Coronary artery (tissue), 2 donors: ENCODE results near the gene BRIP1.

ENCODE experiments used
- DNase-seq: peaks from one replicate; pipeline ENCODE4 v3.0.0-alpha.2; 2017; ENCODE audit warnings: low spot score
- H3K27ac ChIP-seq, 2 donors: fragments of 200-600 bp; sonication (generic); one replicate each; pipeline ENCODE4 v1.5.1; 2016 to 2019
- H3K4me3 ChIP-seq: fragments of 200-600 bp; sonication (generic); 2 replicates; pipeline ENCODE4 v1.5.1; 2016; ENCODE audit warnings: mild to moderate bottlenecking, moderate library complexity
- TF ChIP-seq, protein P1 (sequence below): fragments of 200-600 bp; sonication (generic); IDR thresholded peaks from one replicate; pipeline ENCODE4 v1.5.1; 2019; ENCODE audit warnings: antibody characterized with exemption

The BRIP1 gene

DNA sequence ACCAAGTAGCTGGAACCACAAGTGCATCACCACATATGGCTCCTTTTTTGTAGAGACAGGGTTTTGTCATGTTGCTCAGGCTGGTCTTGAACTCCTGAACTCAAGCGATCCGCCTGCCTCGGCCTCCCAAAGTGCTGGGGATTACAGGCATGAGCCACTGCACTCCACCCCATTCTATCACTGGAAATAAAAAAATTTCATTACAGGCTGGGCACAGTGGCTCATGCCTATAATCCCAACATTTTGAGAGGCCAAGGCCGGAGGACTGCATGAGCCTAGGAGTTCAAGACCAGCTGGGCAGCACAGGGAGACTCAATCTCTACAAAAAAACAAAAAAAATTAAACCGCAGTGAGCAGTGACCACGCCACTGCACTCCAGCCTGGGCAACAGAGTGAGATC is 60.1 kb downstream of the BRIP1 start:
- Histone ChIP-seq H3K4me3 (no peak overlapping the region), H3K27ac (no peak overlapping the region)
- TF ChIP-seq, protein P1, sequence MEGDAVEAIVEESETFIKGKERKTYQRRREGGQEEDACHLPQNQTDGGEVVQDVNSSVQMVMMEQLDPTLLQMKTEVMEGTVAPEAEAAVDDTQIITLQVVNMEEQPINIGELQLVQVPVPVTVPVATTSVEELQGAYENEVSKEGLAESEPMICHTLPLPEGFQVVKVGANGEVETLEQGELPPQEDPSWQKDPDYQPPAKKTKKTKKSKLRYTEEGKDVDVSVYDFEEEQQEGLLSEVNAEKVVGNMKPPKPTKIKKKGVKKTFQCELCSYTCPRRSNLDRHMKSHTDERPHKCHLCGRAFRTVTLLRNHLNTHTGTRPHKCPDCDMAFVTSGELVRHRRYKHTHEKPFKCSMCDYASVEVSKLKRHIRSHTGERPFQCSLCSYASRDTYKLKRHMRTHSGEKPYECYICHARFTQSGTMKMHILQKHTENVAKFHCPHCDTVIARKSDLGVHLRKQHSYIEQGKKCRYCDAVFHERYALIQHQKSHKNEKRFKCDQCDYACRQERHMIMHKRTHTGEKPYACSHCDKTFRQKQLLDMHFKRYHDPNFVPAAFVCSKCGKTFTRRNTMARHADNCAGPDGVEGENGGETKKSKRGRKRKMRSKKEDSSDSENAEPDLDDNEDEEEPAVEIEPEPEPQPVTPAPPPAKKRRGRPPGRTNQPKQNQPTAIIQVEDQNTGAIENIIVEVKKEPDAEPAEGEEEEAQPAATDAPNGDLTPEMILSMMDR: no peak
- no peak for DNase-seq

DNA sequence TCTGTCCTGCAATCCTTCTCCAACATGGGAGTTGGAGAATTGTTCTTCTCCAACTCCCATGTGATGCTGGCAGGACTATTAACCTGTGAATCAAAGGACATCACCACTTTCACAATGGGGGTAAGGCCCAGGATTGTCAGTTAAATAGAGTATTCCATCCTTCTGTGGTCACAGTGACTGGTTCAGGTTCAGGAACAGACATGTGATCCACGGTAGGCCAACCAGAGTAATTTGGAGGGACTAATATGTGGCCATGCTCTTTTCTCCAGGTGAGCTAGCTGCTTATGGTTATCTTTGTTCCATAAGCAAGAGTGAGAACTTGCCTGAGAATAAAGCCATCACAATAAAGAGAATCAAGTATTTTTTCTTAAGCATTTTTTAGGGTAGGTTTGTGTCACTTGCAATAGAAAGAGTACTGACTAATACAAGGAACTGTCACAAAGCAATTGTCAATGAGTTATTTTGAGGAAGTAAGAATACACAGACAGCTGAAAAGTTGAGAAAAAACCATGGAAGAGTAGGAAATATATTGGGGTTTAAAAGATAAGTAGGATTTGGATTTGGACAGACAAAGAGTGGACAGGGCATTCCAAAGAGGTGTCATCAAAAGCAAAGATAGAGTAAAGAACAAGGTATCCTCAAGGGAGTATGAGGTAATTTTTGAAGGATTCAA is 63.4 kb downstream of the BRIP1 start:
- DNase-seq: no peak
- Histone ChIP-seq H3K4me3 (no peak overlapping the region), H3K27ac (no peak overlapping the region)
- TF ChIP-seq, protein P1: no peak

DNA sequence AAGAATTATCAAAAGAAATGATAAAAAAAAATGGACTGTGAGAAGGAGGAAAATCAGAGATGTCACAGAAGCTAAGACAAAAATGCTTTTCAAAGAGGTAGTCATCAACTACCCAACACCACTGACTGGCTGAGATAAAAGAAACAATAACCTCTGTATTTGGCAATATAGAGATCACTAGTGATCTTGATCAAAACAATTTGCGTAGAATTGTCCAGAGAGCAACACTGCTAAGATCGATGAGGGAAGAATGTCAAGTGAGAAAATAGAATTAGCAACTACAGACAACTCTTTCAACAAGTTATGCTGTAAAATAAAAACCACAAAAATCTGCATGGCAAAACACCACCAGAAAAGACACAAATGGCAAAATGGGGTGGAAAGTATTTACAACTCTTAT is 66.0 kb downstream of the BRIP1 start:
- H3K4me3 ChIP-seq: no peak overlapping the region
- no peak for DNase-seq
- TF ChIP-seq, protein P1: no peak
- no peak overlapping the region for H3K27ac ChIP-seq

DNA sequence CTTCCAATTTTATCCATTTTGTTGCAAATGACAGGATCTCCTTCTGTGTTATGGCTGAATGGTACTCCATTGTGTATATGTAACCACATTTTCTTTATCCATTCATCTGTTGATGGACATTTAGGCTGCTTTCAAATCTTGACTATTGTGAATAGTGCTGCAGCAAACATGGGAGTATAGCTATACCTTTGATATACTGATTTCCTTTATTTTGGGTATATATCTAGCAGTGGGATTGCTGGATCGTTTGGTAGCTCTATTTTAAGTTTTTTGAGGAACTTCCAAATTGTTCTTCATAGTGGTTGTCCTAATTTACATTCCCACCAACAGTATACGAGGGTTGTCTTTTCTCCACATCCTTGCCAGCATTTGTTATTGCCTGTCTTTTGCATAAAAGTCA is 67.8 kb downstream of the BRIP1 start:
- TF ChIP-seq, protein P1: no peak
- Histone ChIP-seq H3K27ac (no peak overlapping the region), H3K4me3 (no peak overlapping the region)
- no peak for DNase-seq

DNA sequence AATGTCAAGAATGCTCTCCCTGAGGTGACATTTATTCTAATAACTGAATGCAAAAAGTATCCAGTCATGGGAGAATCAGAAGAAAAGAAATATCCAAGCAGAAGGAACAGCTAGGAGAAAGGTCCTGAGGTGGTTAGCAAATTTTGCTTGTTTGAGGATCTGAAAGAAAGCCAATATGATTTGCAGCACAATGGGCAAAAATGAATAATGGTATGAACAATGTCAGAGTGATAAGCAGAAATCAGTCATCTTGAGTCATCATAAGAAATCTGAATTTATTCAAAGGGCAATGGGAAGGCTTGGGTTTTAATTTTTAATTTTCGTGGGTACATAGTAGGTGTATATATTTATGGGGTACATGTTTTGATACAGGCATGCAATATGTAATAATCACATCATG is 68.5 kb downstream of the BRIP1 start:
- Histone ChIP-seq H3K27ac (no peak overlapping the region), H3K4me3 (no peak overlapping the region)
- no peak for DNase-seq
- TF ChIP-seq, protein P1: no peak

DNA sequence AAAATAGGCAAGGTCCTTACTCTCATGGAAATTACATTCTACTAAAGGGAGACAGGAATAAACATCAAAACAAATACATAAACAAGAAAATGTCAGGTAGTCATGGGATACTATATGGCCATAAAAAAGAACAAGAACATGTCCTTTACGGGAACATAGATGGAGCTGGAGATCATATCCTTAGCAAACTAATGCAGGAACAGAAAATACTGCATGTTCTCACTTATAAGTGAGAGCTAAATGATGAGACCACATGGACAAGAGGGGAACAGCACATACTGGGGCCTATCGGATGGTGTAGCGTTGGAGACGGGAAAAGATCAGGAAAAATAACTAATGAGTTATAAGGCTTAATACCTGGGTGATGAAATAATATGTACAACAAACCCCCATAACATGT is 69.1 kb downstream of the BRIP1 start:
- DNase-seq: no peak
- TF ChIP-seq, protein P1: no peak
- H3K4me3 ChIP-seq: no peak overlapping the region
- no peak overlapping the region for H3K27ac ChIP-seq

DNA sequence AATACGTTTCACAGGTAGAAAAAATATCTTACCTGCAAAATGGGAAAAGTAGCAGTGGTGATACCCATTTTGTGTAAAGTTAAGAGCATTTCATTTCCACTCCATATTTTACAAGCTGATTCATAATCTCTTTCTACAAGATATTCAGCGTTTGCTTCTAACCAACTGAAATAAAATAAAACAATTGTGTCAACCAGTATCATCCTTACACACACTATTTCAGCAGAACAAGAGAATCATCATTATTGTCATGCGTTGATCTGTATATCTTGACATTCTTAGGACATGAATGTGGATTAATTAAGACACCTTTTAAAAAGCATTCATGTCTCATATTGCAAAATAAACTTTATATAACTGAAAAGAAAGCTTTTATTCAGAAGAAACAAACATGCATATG is 69.8 kb downstream of the BRIP1 start:
- Histone ChIP-seq H3K4me3 (no peak overlapping the region), H3K27ac (no peak overlapping the region)
- TF ChIP-seq, protein P1: no peak
- no peak for DNase-seq
